Skeletal muscle satellite cell (primary cell): Measurements from ENCODE around the gene RNF126. TPM values are rescaled to one million over a fixed set of nuclear protein-coding genes. Genes with fewer than 3 reads are reported as not detected.
"Not testable (repeated sequence)": the region's sequence is repeated elsewhere in the genome, so short reads cannot be mapped to it uniquely, and the experiment has no call there.

Experiments
- H3K27me3 ChIP-seq: 2 replicates; pipeline ENCODE4 v1.7.0; 2013; ENCODE audit warnings: low read length; ENCODE audit not compliant: control insufficient read depth, insufficient read depth
- H3K36me3 ChIP-seq: 2 replicates; pipeline ENCODE4 v1.7.0; 2013; ENCODE audit warnings: mild to moderate bottlenecking, control low read depth, low read length; ENCODE audit not compliant: insufficient read depth
- H3K4me1 ChIP-seq: 2 replicates; pipeline ENCODE4 v1.7.0; 2013; ENCODE audit warnings: low read length; ENCODE audit not compliant: control insufficient read depth, insufficient read depth
- H3K4me2 ChIP-seq: 2 replicates; pipeline ENCODE4 v1.7.0; 2013; ENCODE audit warnings: mild to moderate bottlenecking, low read length
- H3K4me3 ChIP-seq: 2 replicates; pipeline ENCODE4 v1.7.0; 2013; ENCODE audit warnings: low read length
- H3K9ac ChIP-seq: 2 replicates; pipeline ENCODE4 v1.7.0; 2013; ENCODE audit warnings: mild to moderate bottlenecking, low read depth, low read length, moderate library complexity
- H3K9me3 ChIP-seq: replicated peaks from 2 replicates; pipeline ENCODE4 v1.7.0; 2013; ENCODE audit warnings: mild to moderate bottlenecking, control low read depth, low read length
- total RNA-seq: library from RNA; depleted of rRNA; stranded (reverse); fragments of >200 nt; gene quantifications from 2 replicates; pipeline ENCODE4 v1.2.3, GENCODE V29; 2012; rRNA removed

RNF126 gene
- 55.8 and 70.8 TPM in 2 replicates for total RNA-seq

GRCh38 chr19:662962-663681 lies at the start of gene RNF126:
TSS of gene RNF126 (minus strand) at chr19:663214. CDS start at chr19:663121, 93 bp downstream.
- Histone ChIP-seq H3K27me3 (no peaks in the 10 kb centered on the region), H3K4me2 (peak within 1 kb of the TSS; percentile 100), H3K4me3 (peak within 1 kb of the TSS; percentile 95), H3K9ac (peak within 1 kb of the TSS; percentile 99), H3K36me3 (peaks cover 5% of the 10 kb centered on the region), H3K9me3 (no peaks in the 10 kb centered on the region), H3K4me1 (peaks cover 49% of the 10 kb centered on the region)

GRCh38 chr19:711254-711653 lies 48.2 kb upstream of the RNF126 start:
- Histone ChIP-seq H3K9me3 (peaks cover 6% of the 10 kb centered on the region), H3K4me2 (no peak overlapping the region), H3K36me3 (no peaks in the 10 kb centered on the region), H3K27me3 (peaks cover 17% of the 10 kb centered on the region), H3K4me1 (no peaks in the 10 kb centered on the region), H3K9ac (no peak overlapping the region), H3K4me3 (no peak overlapping the region)

GRCh38 chr19:710767-711166 lies 47.8 kb upstream of the RNF126 start:
- H3K4me2 ChIP-seq, result no peak overlapping the region
- no peak overlapping the region for H3K9ac ChIP-seq
- peaks cover 6% of the 10 kb centered on the region for H3K9me3 ChIP-seq
- no peak overlapping the region for H3K4me3 ChIP-seq
- no peaks in the 10 kb centered on the region for H3K36me3 ChIP-seq
- H3K27me3 ChIP-seq, result peaks cover 17% of the 10 kb centered on the region
- H3K4me1 ChIP-seq, result no peaks in the 10 kb centered on the region

GRCh38 chr19:709965-710571 lies 47.1 kb upstream of the RNF126 start:
- Histone ChIP-seq H3K9me3 (no peaks in the 10 kb centered on the region), H3K4me3 (no peak overlapping the region), H3K36me3 (no peaks in the 10 kb centered on the region), H3K4me1 (no peaks in the 10 kb centered on the region), H3K4me2 (peak overlapping the region; percentile 69), H3K27me3 (peaks cover 17% of the 10 kb centered on the region), H3K9ac (no peak overlapping the region)

- Histone ChIP-seq H3K36me3 (no peaks in the 10 kb centered on the region), H3K4me3 (peak overlapping the region; percentile 59), H3K27me3 (peaks cover 22% of the 10 kb centered on the region), H3K4me1 (no peaks in the 10 kb centered on the region), H3K9ac (no peak overlapping the region), H3K9me3 (no peaks in the 10 kb centered on the region), H3K4me2 (peak overlapping the region; percentile 69)
These were observed 46.4 kb upstream of the RNF126 start for GRCh38 chr19:709196-709964.

- Histone ChIP-seq H3K9ac (no peak within 1 kb of the TSS), H3K36me3 (no peaks in the 10 kb centered on the region), H3K4me1 (no peaks in the 10 kb centered on the region), H3K9me3 (no peaks in the 10 kb centered on the region), H3K4me2 (peak within 1 kb of the TSS; percentile 69), H3K27me3 (peaks cover 25% of the 10 kb centered on the region), H3K4me3 (peak within 1 kb of the TSS; percentile 59)
These were observed 45.4 kb upstream of the RNF126 start, which contains the start of gene PALM for GRCh38 chr19:708154-709143. TSS of gene PALM (plus strand) at chr19:708935. CDS start at chr19:709147, 212 bp downstream.

- H3K27me3 ChIP-seq, result peaks cover 16% of the 10 kb centered on the region
These were observed 41.4 kb upstream of the RNF126 start for GRCh38 chr19:704447-704741.

GRCh38 chr19:703651-704446 lies 40.8 kb upstream of the RNF126 start:
- no peak overlapping the region for H3K4me3 ChIP-seq

More at GRCh38 chr19:704447-704741, 41.4 kb upstream of the RNF126 start:
- Histone ChIP-seq H3K4me2 (no peak overlapping the region), H3K4me3 (no peak overlapping the region), H3K36me3 (no peaks in the 10 kb centered on the region), H3K4me1 (no peaks in the 10 kb centered on the region), H3K9ac (no peak overlapping the region), H3K9me3 (no peaks in the 10 kb centered on the region)

GRCh38 chr19:703329-703650 lies 40.3 kb upstream of the RNF126 start:
- H3K27me3 ChIP-seq, result peaks cover 16% of the 10 kb centered on the region
- H3K4me1 ChIP-seq, result no peaks in the 10 kb centered on the region
- H3K4me3 ChIP-seq, result no peak overlapping the region
- no peaks in the 10 kb centered on the region for H3K9me3 ChIP-seq
- no peak overlapping the region for H3K4me2 ChIP-seq
- H3K36me3 ChIP-seq, result no peaks in the 10 kb centered on the region
- no peak overlapping the region for H3K9ac ChIP-seq

More at GRCh38 chr19:703651-704446, 40.8 kb upstream of the RNF126 start:
- Histone ChIP-seq H3K36me3 (no peaks in the 10 kb centered on the region), H3K4me2 (no peak overlapping the region), H3K27me3 (peaks cover 16% of the 10 kb centered on the region), H3K9me3 (no peaks in the 10 kb centered on the region), H3K9ac (no peak overlapping the region), H3K4me1 (no peaks in the 10 kb centered on the region)

GRCh38 chr19:702847-703246 lies 39.8 kb upstream of the RNF126 start:
- not testable (repeated sequence) for H3K36me3 ChIP-seq, H3K9me3 ChIP-seq, H3K4me2 ChIP-seq, H3K9ac ChIP-seq, H3K4me3 ChIP-seq, H3K4me1 ChIP-seq
- peaks cover 16% of the 10 kb centered on the region for H3K27me3 ChIP-seq
